ENCODE results near the gene ROR1.
A peak's percentile ranks its signal among the peaks of the same experiment; 100 is the strongest.

Gene ROR1

GRCh38 chr1:64074767-64075166 is 300.9 kb downstream of the ROR1 start:
- no peak for DNase-seq (ENCODE audit: low read depth)
- H3K4me3 ChIP-seq (ENCODE audit: low read depth, low read length), result no peak overlapping the region
- TF ChIP-seq, protein P1, sequence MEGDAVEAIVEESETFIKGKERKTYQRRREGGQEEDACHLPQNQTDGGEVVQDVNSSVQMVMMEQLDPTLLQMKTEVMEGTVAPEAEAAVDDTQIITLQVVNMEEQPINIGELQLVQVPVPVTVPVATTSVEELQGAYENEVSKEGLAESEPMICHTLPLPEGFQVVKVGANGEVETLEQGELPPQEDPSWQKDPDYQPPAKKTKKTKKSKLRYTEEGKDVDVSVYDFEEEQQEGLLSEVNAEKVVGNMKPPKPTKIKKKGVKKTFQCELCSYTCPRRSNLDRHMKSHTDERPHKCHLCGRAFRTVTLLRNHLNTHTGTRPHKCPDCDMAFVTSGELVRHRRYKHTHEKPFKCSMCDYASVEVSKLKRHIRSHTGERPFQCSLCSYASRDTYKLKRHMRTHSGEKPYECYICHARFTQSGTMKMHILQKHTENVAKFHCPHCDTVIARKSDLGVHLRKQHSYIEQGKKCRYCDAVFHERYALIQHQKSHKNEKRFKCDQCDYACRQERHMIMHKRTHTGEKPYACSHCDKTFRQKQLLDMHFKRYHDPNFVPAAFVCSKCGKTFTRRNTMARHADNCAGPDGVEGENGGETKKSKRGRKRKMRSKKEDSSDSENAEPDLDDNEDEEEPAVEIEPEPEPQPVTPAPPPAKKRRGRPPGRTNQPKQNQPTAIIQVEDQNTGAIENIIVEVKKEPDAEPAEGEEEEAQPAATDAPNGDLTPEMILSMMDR (conservative IDR thresholded peaks at IDR 0.05; ENCODE audit: low read depth, low read length), result no peak

DNA sequence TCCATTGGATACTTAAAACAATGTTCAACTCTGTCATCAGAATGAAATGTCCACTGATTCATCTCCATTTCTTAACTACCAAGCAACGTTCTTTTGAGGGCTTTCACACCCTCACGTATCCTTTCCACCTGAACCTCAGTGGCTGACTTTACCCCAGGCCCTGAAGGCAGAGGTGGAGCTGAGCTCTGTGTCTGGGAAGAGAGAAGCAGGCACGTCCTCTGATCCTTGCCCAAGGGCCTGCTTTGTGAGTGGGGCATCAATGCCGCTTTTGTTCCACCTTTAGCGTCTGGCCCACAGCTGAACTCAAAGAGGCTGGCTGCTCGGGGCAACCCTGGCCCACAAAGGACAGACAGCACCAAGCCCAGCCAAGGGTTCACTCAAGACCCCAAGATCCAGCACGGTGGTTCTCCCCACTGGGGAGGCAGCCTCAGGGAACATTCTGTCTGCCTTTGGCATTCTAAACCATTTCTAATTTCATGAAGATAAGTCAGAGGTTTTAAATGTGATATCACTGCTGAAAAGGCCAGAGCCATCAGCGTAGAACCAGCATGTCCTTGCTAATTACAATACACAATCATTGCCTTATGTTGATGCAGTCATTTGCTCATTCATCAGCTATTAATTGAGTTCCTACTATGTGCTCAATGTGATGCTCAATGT is 303.6 kb downstream of the ROR1 start:
- TF ChIP-seq, protein P1 (conservative IDR thresholded peaks at IDR 0.05; ENCODE audit: low read depth, low read length), result no peak
- H3K4me3 ChIP-seq (ENCODE audit: low read depth, low read length), result no peak overlapping the region
- no peak for DNase-seq (ENCODE audit: low read depth)

- no peak overlapping the region for H3K4me3 ChIP-seq (ENCODE audit: low read depth, low read length)
- no peak for DNase-seq (ENCODE audit: low read depth)
- TF ChIP-seq, protein P1 (conservative IDR thresholded peaks at IDR 0.05; ENCODE audit: low read depth, low read length), result no peak
These were observed 307.2 kb downstream of the ROR1 start for GRCh38 chr1:64080941-64081562.

GRCh38 chr1:64082459-64082858 is 308.6 kb downstream of the ROR1 start:
- DNase-seq (ENCODE audit: low read depth), result peak; percentile 61
- no peak overlapping the region for H3K4me3 ChIP-seq (ENCODE audit: low read depth, low read length)
- TF ChIP-seq, protein P1 (conservative IDR thresholded peaks at IDR 0.05; ENCODE audit: low read depth, low read length), result no peak

GRCh38 chr1:64084451-64084850 is 310.6 kb downstream of the ROR1 start:
- no peak overlapping the region for H3K4me3 ChIP-seq (ENCODE audit: low read depth, low read length)
- no peak for DNase-seq (ENCODE audit: low read depth)
- TF ChIP-seq, protein P1 (conservative IDR thresholded peaks at IDR 0.05; ENCODE audit: low read depth, low read length), result no peak

DNA sequence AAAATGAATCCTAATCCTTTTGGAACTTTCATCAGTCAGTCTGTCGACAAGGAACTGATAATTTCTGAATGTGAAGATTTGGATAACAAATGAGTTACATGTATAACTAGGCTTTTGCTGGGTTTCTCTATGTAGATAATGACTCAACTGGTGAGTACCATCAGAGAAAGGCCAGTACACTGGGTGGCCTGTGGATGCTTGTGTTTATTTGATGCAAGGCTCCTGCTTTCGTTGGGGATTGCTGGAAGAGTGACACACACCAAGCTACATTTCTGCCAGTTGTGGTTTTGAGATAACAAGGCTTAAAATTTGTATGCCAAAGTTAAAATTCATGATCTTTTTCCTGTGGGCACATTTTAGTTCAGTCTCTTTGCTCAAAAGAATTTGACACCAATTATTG is 314.0 kb downstream of the ROR1 start:
- TF ChIP-seq, protein P1 (conservative IDR thresholded peaks at IDR 0.05; ENCODE audit: low read depth, low read length), result no peak
- no peak overlapping the region for H3K4me3 ChIP-seq (ENCODE audit: low read depth, low read length)
- DNase-seq (ENCODE audit: low read depth), result peak; percentile 72

DNA sequence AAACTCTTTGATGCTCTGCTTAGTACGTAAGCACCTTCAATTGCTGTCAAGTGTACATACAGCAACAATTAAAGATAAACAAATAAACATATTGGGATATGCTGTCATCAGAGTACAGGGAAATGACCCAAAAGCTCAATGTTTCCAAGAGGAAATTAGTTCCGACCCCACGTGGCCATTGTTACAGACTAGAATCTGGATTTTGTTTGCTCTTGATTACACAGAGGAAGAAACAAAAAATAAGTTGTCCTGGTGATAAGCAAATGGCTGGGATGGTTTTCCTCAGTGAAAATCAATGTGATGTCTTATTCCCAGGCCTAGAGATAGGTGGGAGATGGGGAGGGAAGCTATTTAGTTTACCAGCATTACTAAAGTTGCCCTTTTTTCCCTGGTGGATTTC is 316.6 kb downstream of the ROR1 start:
- TF ChIP-seq, protein P1 (conservative IDR thresholded peaks at IDR 0.05; ENCODE audit: low read depth, low read length), result no peak
- DNase-seq (ENCODE audit: low read depth), result no peak
- H3K4me3 ChIP-seq (ENCODE audit: low read depth, low read length), result no peak overlapping the region

Data from choroid plexus epithelial cell (primary cell).